ENCODE data around the gene SPANXN4.

SPANXN4 gene

GRCh38 chrX:143025628-143026027, at the start of gene SPANXN4:
SPANXN4 (plus strand) TSS chrX:143025928; CDS start chrX:143026015, 87 bp downstream.
- H3K36me3 ChIP-seq (ENCODE audit: insufficient read depth, low read length): no peaks in the 10 kb centered on the region
- no peaks in the 10 kb centered on the region for H3K4me1 ChIP-seq (ENCODE audit: control insufficient read depth, insufficient read depth, low read length, unreplicated experiment)
- H2AFZ ChIP-seq (ENCODE audit: low read length, unreplicated experiment): no peak within 1 kb of the TSS
- H3K27ac ChIP-seq (ENCODE audit: low read depth, low read length): no peak within 1 kb of the TSS
- H3K79me2 ChIP-seq (ENCODE audit: control insufficient read depth, insufficient read depth, low read length, unreplicated experiment): no peaks in the 10 kb centered on the region
- H3K27me3 ChIP-seq (ENCODE audit: insufficient read depth, low read length): no peaks in the 10 kb centered on the region
- no peak within 1 kb of the TSS for H3K4me3 ChIP-seq (ENCODE audit: low read depth, low read length)

DNA sequence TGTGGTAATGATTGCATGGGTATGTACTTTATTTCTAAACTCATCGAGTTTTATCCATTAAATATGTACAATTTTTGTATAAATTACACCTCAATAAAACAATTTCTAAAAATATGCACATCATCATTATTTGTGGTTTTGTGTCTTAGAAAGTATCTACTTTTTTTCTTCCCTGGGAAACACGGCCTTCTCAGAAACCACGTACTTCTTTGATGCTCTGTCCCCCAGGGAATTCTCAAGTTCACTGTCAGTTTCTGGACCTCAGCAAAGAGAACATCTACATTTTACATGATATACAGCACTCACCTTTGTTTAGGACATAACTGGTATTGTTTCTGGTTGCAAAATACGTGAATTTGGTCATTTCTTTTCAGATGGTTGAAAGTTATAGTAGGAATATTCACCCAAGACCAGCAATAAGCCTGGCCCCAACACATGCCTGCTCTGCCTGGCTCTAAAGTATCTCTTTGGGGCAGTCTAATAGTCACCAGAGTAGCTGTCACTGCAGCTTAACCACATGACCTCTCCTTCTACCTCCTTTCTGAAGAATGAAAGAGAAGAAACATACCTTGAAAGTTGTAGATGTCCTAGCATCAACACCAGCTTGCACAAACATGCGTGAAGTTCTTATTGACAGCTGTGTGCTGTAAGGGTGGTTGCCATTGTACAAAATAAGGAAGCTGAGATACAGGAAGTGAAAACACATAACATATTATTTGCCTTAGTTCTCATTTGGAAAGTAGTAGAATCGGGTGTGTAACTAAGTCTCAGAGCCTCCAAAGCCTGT, 48.4 kb upstream of the SPANXN4 start:
- Histone ChIP-seq H3K27ac (ENCODE audit: low read depth, low read length) (no peak overlapping the region), H2AFZ (ENCODE audit: low read length, unreplicated experiment) (no peak overlapping the region), H3K79me2 (ENCODE audit: control insufficient read depth, insufficient read depth, low read length, unreplicated experiment) (no peaks in the 10 kb centered on the region), H3K36me3 (ENCODE audit: insufficient read depth, low read length) (no peaks in the 10 kb centered on the region), H3K4me1 (ENCODE audit: control insufficient read depth, insufficient read depth, low read length, unreplicated experiment) (no peaks in the 10 kb centered on the region), H3K4me3 (ENCODE audit: low read depth, low read length) (no peak overlapping the region), H3K27me3 (ENCODE audit: insufficient read depth, low read length) (no peaks in the 10 kb centered on the region)

GRCh38 chrX:142978130-142978684, 47.5 kb upstream of the SPANXN4 start:
- no peaks in the 10 kb centered on the region for H3K27me3 ChIP-seq (ENCODE audit: insufficient read depth, low read length)
- no peak overlapping the region for H2AFZ ChIP-seq (ENCODE audit: low read length, unreplicated experiment)
- H3K27ac ChIP-seq (ENCODE audit: low read depth, low read length): no peak overlapping the region
- no peak overlapping the region for H3K4me3 ChIP-seq (ENCODE audit: low read depth, low read length)
- no peaks in the 10 kb centered on the region for H3K79me2 ChIP-seq (ENCODE audit: control insufficient read depth, insufficient read depth, low read length, unreplicated experiment)
- no peaks in the 10 kb centered on the region for H3K36me3 ChIP-seq (ENCODE audit: insufficient read depth, low read length)
- no peaks in the 10 kb centered on the region for H3K4me1 ChIP-seq (ENCODE audit: control insufficient read depth, insufficient read depth, low read length, unreplicated experiment)

- Histone ChIP-seq H3K4me3 (ENCODE audit: low read depth, low read length) (no peak overlapping the region), H3K36me3 (ENCODE audit: insufficient read depth, low read length) (no peaks in the 10 kb centered on the region), H2AFZ (ENCODE audit: low read length, unreplicated experiment) (no peak overlapping the region), H3K4me1 (ENCODE audit: control insufficient read depth, insufficient read depth, low read length, unreplicated experiment) (no peaks in the 10 kb centered on the region), H3K27me3 (ENCODE audit: insufficient read depth, low read length) (no peaks in the 10 kb centered on the region), H3K27ac (ENCODE audit: low read depth, low read length) (no peak overlapping the region), H3K79me2 (ENCODE audit: control insufficient read depth, insufficient read depth, low read length, unreplicated experiment) (no peaks in the 10 kb centered on the region)
Observed at GRCh38 chrX:142982679-142983078, 43.0 kb upstream of the SPANXN4 start.

DNA sequence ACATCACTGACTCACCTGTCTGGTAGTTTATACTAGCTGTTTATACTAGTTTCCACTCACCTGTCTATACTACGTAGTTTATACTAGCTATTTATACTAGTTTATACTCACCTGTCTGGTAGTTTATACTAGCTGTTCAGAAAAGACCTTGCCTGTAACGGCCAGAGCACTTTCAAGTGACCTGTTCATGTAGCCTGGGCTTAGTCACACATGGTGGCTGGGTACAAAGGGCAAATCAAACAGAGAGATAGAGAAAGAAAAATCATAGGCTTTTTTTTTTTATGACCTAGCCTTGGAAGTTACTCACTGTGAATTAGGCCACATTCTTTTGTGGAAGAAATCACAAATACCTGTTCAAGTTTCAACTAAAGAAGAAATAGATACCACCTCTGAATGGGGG, 30.7 kb upstream of the SPANXN4 start:
- no peaks in the 10 kb centered on the region for H3K27me3 ChIP-seq (ENCODE audit: insufficient read depth, low read length)
- H3K4me3 ChIP-seq (ENCODE audit: low read depth, low read length): no peak overlapping the region

DNA sequence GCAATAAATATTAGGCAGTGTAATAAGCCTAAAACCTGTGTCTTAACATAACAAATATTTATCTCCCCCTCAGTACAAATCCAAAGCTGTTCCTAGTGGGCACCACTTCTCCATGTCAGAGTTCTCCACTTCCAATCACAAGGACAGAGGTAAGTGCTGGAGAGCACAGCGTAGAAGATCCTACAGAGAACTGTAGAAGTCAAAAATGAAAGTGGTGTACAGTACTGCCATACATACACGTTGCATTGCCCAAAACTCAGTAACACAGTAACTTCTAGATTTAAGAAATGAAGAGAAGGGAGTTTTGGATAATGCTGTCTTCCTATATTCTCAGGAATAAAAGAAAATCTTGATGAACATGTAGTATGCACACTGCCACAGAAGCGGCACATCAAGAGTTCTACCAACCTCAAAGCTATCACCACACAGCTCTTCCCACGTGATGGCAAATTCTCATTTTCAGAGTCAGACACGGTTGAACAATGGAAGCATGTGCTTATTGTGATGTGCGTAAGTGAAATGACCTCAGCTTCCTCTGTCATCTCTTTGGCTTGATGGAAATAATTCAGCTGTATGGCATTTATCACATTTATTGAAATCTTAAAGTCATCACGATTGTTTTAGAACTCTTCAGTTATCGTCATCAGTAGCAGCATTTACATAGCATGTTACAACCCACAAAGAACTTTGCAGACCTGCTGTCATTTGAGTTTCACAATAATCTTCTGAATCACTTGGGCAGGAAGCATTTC, 27.1 kb upstream of the SPANXN4 start:
- no peaks in the 10 kb centered on the region for H3K36me3 ChIP-seq (ENCODE audit: insufficient read depth, low read length)
- H2AFZ ChIP-seq (ENCODE audit: low read length, unreplicated experiment): no peak overlapping the region
- H3K4me1 ChIP-seq (ENCODE audit: control insufficient read depth, insufficient read depth, low read length, unreplicated experiment): no peaks in the 10 kb centered on the region

More for the DNA sequence above, 30.7 kb upstream of the SPANXN4 start:
- no peak overlapping the region for H3K27ac ChIP-seq (ENCODE audit: low read depth, low read length)
- H3K79me2 ChIP-seq (ENCODE audit: control insufficient read depth, insufficient read depth, low read length, unreplicated experiment): no peaks in the 10 kb centered on the region
- H2AFZ ChIP-seq (ENCODE audit: low read length, unreplicated experiment): no peak overlapping the region
- no peaks in the 10 kb centered on the region for H3K36me3 ChIP-seq (ENCODE audit: insufficient read depth, low read length)
- H3K4me1 ChIP-seq (ENCODE audit: control insufficient read depth, insufficient read depth, low read length, unreplicated experiment): no peaks in the 10 kb centered on the region

DNA sequence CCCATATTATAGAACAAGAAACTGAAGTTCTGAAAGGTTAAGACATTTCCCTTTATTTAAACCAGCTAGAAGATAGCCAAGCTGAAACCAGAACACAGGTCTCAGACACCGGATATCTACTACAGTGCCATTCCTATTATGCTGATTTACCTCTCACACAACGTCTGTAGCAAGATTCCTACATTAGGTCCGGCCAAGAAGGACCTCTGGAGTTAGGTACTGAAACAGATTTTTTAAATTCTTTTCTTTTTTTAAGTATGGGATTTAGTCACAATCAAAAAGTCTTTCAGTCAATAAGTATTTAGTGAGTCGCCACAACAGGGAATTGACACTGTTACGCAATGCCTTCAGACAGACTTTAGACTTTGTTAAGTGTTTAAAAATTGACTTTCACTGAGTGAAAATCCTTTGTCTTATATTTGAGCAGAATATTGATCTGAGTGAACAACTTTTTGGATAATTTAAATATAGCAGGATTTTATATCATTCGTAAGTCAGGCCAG, 26.5 kb upstream of the SPANXN4 start:
- Histone ChIP-seq H3K4me1 (ENCODE audit: control insufficient read depth, insufficient read depth, low read length, unreplicated experiment) (no peaks in the 10 kb centered on the region), H3K36me3 (ENCODE audit: insufficient read depth, low read length) (no peaks in the 10 kb centered on the region), H3K79me2 (ENCODE audit: control insufficient read depth, insufficient read depth, low read length, unreplicated experiment) (no peaks in the 10 kb centered on the region), H2AFZ (ENCODE audit: low read length, unreplicated experiment) (no peak overlapping the region), H3K4me3 (ENCODE audit: low read depth, low read length) (no peak overlapping the region), H3K27ac (ENCODE audit: low read depth, low read length) (no peak overlapping the region), H3K27me3 (ENCODE audit: insufficient read depth, low read length) (no peaks in the 10 kb centered on the region)

More for the DNA sequence above, 27.1 kb upstream of the SPANXN4 start:
- H3K27me3 ChIP-seq (ENCODE audit: insufficient read depth, low read length): no peaks in the 10 kb centered on the region
- no peak overlapping the region for H3K27ac ChIP-seq (ENCODE audit: low read depth, low read length)
- H3K4me3 ChIP-seq (ENCODE audit: low read depth, low read length): no peak overlapping the region
- H3K79me2 ChIP-seq (ENCODE audit: control insufficient read depth, insufficient read depth, low read length, unreplicated experiment): no peaks in the 10 kb centered on the region

DNA sequence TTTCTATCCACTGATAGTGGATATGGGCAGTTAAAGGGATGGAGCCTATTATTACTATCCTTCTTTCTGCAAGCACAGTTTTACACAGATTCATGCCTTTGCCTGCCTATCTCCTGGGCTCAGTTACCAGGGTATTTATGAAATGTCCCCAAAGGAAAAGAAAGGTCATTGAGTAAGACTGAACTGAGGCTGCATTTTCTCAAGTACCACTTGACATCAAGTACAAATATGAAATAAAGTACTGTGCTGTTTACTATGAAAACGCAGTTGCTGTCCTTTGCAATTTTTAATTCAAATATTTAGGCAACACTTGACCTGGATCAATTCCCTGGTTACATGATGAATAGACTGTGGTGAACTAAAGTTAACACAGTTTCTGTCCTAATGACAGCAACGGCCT, 23.5 kb upstream of the SPANXN4 start:
- no peaks in the 10 kb centered on the region for H3K27me3 ChIP-seq (ENCODE audit: insufficient read depth, low read length)
- no peak overlapping the region for H3K27ac ChIP-seq (ENCODE audit: low read depth, low read length)
- no peaks in the 10 kb centered on the region for H3K4me1 ChIP-seq (ENCODE audit: control insufficient read depth, insufficient read depth, low read length, unreplicated experiment)
- no peaks in the 10 kb centered on the region for H3K36me3 ChIP-seq (ENCODE audit: insufficient read depth, low read length)
- H3K4me3 ChIP-seq (ENCODE audit: low read depth, low read length): no peak overlapping the region
- no peak overlapping the region for H2AFZ ChIP-seq (ENCODE audit: low read length, unreplicated experiment)
- H3K79me2 ChIP-seq (ENCODE audit: control insufficient read depth, insufficient read depth, low read length, unreplicated experiment): no peaks in the 10 kb centered on the region

GRCh38 chrX:143017272-143017671, 8.5 kb upstream of the SPANXN4 start:
- no peak overlapping the region for H2AFZ ChIP-seq (ENCODE audit: low read length, unreplicated experiment)
- H3K4me1 ChIP-seq (ENCODE audit: control insufficient read depth, insufficient read depth, low read length, unreplicated experiment): no peaks in the 10 kb centered on the region
- no peaks in the 10 kb centered on the region for H3K36me3 ChIP-seq (ENCODE audit: insufficient read depth, low read length)
- H3K4me3 ChIP-seq (ENCODE audit: low read depth, low read length): no peak overlapping the region
- H3K79me2 ChIP-seq (ENCODE audit: control insufficient read depth, insufficient read depth, low read length, unreplicated experiment): no peaks in the 10 kb centered on the region
- no peaks in the 10 kb centered on the region for H3K27me3 ChIP-seq (ENCODE audit: insufficient read depth, low read length)
- no peak overlapping the region for H3K27ac ChIP-seq (ENCODE audit: low read depth, low read length)

DNA sequence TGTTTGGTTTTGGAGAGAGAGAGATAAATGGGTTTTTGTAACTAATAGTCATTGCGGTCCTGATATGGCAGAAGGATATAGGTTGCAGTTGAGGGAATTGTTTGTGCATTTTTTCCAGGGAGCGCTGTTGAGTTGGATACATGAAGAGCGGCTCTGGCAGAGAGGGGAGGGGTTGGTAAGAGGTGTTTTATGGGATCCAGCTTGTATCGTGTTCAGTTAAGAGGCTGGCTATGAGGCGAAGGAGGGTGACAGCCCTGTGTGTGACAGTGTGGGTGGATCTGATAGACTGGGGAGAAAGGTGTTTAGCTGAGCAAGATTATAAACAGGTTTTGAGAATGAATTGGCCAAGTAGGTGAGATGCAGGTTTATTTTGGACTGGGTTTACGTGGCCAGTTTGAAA, 1.5 kb downstream of the SPANXN4 start:
- H3K4me3 ChIP-seq (ENCODE audit: low read depth, low read length): no peak overlapping the region
- no peaks in the 10 kb centered on the region for H3K27me3 ChIP-seq (ENCODE audit: insufficient read depth, low read length)
- H3K79me2 ChIP-seq (ENCODE audit: control insufficient read depth, insufficient read depth, low read length, unreplicated experiment): no peaks in the 10 kb centered on the region
- no peaks in the 10 kb centered on the region for H3K4me1 ChIP-seq (ENCODE audit: control insufficient read depth, insufficient read depth, low read length, unreplicated experiment)
- H3K27ac ChIP-seq (ENCODE audit: low read depth, low read length): no peak overlapping the region
- no peaks in the 10 kb centered on the region for H3K36me3 ChIP-seq (ENCODE audit: insufficient read depth, low read length)
- H2AFZ ChIP-seq (ENCODE audit: low read length, unreplicated experiment): no peak overlapping the region
